ENCODE measurements around the gene TMEM131. TPM values are rescaled to one million over a fixed set of nuclear protein-coding genes. Genes with fewer than 3 reads are reported as not detected.
A peak's percentile ranks its signal among the peaks of the same experiment; 100 is the strongest.

TMEM131 gene
- total and polyA plus RNA-seq, 2 experiments from 2014 or later: 9.2 to 22.7 TPM

GRCh38 chr2:97724501-97724900 lies 271.2 kb downstream of the TMEM131 start (continued):
- TF ChIP-seq, protein P1, sequence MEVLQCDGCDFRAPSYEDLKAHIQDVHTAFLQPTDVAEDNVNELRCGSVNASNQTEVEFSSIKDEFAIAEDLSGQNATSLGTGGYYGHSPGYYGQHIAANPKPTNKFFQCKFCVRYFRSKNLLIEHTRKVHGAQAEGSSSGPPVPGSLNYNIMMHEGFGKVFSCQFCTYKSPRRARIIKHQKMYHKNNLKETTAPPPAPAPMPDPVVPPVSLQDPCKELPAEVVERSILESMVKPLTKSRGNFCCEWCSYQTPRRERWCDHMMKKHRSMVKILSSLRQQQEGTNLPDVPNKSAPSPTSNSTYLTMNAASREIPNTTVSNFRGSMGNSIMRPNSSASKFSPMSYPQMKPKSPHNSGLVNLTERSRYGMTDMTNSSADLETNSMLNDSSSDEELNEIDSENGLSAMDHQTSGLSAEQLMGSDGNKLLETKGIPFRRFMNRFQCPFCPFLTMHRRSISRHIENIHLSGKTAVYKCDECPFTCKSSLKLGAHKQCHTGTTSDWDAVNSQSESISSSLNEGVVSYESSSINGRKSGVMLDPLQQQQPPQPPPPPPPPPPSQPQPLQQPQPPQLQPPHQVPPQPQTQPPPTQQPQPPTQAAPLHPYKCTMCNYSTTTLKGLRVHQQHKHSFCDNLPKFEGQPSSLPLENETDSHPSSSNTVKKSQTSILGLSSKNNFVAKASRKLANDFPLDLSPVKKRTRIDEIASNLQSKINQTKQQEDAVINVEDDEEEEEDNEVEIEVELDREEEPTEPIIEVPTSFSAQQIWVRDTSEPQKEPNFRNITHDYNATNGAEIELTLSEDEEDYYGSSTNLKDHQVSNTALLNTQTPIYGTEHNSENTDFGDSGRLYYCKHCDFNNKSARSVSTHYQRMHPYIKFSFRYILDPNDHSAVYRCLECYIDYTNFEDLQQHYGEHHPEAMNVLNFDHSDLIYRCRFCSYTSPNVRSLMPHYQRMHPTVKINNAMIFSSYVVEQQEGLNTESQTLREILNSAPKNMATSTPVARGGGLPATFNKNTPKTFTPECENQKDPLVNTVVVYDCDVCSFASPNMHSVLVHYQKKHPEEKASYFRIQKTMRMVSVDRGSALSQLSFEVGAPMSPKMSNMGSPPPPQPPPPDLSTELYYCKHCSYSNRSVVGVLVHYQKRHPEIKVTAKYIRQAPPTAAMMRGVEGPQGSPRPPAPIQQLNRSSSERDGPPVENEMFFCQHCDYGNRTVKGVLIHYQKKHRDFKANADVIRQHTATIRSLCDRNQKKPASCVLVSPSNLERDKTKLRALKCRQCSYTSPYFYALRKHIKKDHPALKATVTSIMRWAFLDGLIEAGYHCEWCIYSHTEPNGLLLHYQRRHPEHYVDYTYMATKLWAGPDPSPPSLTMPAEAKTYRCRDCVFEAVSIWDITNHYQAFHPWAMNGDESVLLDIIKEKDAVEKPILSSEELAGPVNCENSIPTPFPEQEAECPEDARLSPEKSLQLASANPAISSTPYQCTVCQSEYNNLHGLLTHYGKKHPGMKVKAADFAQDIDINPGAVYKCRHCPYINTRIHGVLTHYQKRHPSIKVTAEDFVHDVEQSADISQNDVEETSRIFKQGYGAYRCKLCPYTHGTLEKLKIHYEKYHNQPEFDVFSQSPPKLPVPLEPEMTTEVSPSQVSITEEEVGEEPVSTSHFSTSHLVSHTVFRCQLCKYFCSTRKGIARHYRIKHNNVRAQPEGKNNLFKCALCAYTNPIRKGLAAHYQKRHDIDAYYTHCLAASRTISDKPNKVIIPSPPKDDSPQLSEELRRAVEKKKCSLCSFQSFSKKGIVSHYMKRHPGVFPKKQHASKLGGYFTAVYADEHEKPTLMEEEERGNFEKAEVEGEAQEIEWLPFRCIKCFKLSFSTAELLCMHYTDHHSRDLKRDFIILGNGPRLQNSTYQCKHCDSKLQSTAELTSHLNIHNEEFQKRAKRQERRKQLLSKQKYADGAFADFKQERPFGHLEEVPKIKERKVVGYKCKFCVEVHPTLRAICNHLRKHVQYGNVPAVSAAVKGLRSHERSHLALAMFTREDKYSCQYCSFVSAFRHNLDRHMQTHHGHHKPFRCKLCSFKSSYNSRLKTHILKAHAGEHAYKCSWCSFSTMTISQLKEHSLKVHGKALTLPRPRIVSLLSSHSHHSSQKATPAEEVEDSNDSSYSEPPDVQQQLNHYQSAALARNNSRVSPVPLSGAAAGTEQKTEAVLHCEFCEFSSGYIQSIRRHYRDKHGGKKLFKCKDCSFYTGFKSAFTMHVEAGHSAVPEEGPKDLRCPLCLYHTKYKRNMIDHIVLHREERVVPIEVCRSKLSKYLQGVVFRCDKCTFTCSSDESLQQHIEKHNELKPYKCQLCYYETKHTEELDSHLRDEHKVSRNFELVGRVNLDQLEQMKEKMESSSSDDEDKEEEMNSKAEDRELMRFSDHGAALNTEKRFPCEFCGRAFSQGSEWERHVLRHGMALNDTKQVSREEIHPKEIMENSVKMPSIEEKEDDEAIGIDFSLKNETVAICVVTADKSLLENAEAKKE (CRISPR knock-in tag; IDR thresholded peaks at IDR 0.05): no peak

DNA sequence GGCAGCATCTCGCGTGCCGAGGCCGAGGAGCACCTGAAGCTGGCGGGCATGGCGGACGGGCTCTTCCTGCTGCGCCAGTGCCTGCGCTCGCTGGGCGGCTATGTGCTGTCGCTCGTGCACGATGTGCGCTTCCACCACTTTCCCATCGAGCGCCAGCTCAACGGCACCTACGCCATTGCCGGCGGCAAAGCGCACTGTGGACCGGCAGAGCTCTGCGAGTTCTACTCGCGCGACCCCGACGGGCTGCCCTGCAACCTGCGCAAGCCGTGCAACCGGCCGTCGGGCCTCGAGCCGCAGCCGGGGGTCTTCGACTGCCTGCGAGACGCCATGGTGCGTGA lies 271.7 kb downstream of the TMEM131 start:
- H3K27me3 Mint-ChIP-seq (ENCODE audit: insufficient read depth, low read depth, poor library complexity): peaks cover 2% of the 10 kb centered on the region
- no peaks in the 10 kb centered on the region for H3K9me3 Mint-ChIP-seq
- peaks cover 17% of the 10 kb centered on the region for H3K4me1 Mint-ChIP-seq
- H3K36me3 ChIP-seq (ENCODE audit: insufficient read depth): no peaks in the 10 kb centered on the region
- no peak overlapping the region for H3K27ac ChIP-seq (ENCODE audit: low read depth)
- H3K27ac Mint-ChIP-seq: no peak overlapping the region
- H3K4me2 ChIP-seq: no peak overlapping the region
- no peaks in the 10 kb centered on the region for H3K9me2 ChIP-seq (ENCODE audit: insufficient read depth)
- H3K79me2 ChIP-seq (replicated peaks; ENCODE audit: insufficient read depth): no peaks in the 10 kb centered on the region
- no peak for ATAC-seq
- H4K20me1 ChIP-seq (replicated peaks; ENCODE audit: insufficient read depth): no peaks in the 10 kb centered on the region
- no peaks in the 10 kb centered on the region; the same call in 2 of the 3 replicates for H3K36me3 Mint-ChIP-seq (ENCODE audit: low read depth)
- peak overlapping the region; percentile 63; the same call in 1 of the 2 replicates for H2AFZ ChIP-seq
- H3K4me3 Mint-ChIP-seq: no peak overlapping the region
- H3K27me3 ChIP-seq (ENCODE audit: insufficient read depth): no peaks in the 10 kb centered on the region
- H3K4me3 ChIP-seq: no peak overlapping the region
- H3F3A ChIP-seq (replicated peaks; ENCODE audit: low read depth): no peaks in the 10 kb centered on the region
- no peak for DNase-seq (ENCODE audit: low spot score)
- TF ChIP-seq ZNF114 (CRISPR knock-in tag; IDR thresholded peaks at IDR 0.05): no peak
- TF ChIP-seq, protein P2, sequence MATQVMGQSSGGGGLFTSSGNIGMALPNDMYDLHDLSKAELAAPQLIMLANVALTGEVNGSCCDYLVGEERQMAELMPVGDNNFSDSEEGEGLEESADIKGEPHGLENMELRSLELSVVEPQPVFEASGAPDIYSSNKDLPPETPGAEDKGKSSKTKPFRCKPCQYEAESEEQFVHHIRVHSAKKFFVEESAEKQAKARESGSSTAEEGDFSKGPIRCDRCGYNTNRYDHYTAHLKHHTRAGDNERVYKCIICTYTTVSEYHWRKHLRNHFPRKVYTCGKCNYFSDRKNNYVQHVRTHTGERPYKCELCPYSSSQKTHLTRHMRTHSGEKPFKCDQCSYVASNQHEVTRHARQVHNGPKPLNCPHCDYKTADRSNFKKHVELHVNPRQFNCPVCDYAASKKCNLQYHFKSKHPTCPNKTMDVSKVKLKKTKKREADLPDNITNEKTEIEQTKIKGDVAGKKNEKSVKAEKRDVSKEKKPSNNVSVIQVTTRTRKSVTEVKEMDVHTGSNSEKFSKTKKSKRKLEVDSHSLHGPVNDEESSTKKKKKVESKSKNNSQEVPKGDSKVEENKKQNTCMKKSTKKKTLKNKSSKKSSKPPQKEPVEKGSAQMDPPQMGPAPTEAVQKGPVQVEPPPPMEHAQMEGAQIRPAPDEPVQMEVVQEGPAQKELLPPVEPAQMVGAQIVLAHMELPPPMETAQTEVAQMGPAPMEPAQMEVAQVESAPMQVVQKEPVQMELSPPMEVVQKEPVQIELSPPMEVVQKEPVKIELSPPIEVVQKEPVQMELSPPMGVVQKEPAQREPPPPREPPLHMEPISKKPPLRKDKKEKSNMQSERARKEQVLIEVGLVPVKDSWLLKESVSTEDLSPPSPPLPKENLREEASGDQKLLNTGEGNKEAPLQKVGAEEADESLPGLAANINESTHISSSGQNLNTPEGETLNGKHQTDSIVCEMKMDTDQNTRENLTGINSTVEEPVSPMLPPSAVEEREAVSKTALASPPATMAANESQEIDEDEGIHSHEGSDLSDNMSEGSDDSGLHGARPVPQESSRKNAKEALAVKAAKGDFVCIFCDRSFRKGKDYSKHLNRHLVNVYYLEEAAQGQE (IDR thresholded peaks at IDR 0.05; ENCODE audit: unreplicated experiment): no peak
- no peak for TF ChIP-seq EZH2phosphoT487 (IDR thresholded peaks at IDR 0.05; ENCODE audit: unreplicated experiment)
- TF ChIP-seq, protein P1 (CRISPR knock-in tag; IDR thresholded peaks at IDR 0.05): no peak
- no peak for TF ChIP-seq JUNB (IDR thresholded peaks at IDR 0.05; ENCODE audit: unreplicated experiment)
- no peak for TF ChIP-seq STAT1 (IDR thresholded peaks at IDR 0.05; ENCODE audit: unreplicated experiment)
- H3K4me1 ChIP-seq (ENCODE audit: insufficient read depth): peaks cover 17% of the 10 kb centered on the region
